Memory B cell (primary cell): ENCODE measurements around the gene C17orf100.
A peak's percentile ranks its signal among the peaks of the same experiment; 100 is the strongest.

Experiments
- ATAC-seq: fragments of 150-1000 bp; cut with Tn5 transposase; 2 replicates; pipeline ENCODE4 v1.10.0; 2021; ENCODE audit warnings: low read depth, mild to moderate bottlenecking, moderate library complexity
- DNase-seq, 2 donors: peaks; one replicate each; pipeline ENCODE4 v3.0.0; 2022; ENCODE audit warnings: low spot score in 2 of 2
- H3K27ac Mint-ChIP-seq: one replicate; pipeline ENCODE4 v1.8.0; 2022; ENCODE audit warnings: mild to moderate bottlenecking, moderate library complexity, mixed read lengths
- H3K27me3 Mint-ChIP-seq: one replicate; pipeline ENCODE4 v1.8.0; 2022; ENCODE audit warnings: mixed read lengths
- H3K36me3 Mint-ChIP-seq: one replicate; pipeline ENCODE4 v1.8.0; 2022; ENCODE audit warnings: mild to moderate bottlenecking, mixed read lengths
- H3K4me1 Mint-ChIP-seq: one replicate; pipeline ENCODE4 v1.8.0; 2022; ENCODE audit warnings: mixed read lengths
- H3K4me3 Mint-ChIP-seq: one replicate; pipeline ENCODE4 v1.8.0; 2022; ENCODE audit warnings: mild to moderate bottlenecking, moderate library complexity, mixed read lengths
- H3K9me3 Mint-ChIP-seq: one replicate; pipeline ENCODE4 v1.8.0; 2022; ENCODE audit warnings: mixed read lengths

The C17orf100 gene

DNA sequence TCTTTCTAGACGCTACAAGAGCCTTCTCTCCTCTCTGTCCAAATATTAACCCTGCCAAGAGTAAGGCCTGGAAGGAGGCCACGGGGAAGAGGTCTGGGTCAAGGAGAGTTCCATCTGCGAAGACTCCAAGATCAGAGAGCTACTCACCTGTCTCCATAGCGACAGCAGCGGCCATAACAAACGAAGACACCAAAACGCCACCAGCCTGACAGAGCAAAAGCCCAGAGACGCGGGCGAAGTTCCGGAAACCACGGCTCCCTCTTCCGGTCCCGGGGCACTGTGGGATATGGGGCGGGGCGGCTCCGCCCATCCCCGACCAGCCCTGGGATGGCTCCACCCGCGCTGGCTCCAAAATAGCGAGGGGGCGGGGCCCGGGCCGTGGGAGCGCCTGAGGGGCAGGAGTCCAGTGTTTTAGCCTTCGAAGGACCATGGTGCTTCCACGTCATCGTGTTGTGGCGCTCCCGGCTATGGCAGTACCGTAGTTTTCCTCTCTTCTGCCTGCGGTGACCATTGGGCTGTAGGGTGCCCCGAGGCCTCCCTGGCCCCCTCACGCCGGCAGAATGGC is at the start of gene C17orf100, which contains the start of gene MED31:
C17orf100 (plus strand) TSS at position 409 of the 565 bp plus-strand sequence; CDS start at position 561, 152 bp downstream.
MED31 (minus strand) TSS at position 252 of the 565 bp plus-strand sequence; CDS start at position 175, 77 bp downstream.
- H3K27ac Mint-ChIP-seq: peak within 1 kb of the TSS; percentile 99
- DNase-seq (peak; percentile 87 to 90), ATAC-seq (peak; percentile 84)
- peaks cover 13% of the 10 kb centered on the region for H3K36me3 Mint-ChIP-seq
- H3K4me3 Mint-ChIP-seq: peak within 1 kb of the TSS; percentile 94
- H3K27me3 Mint-ChIP-seq: no peaks in the 10 kb centered on the region
- H3K9me3 Mint-ChIP-seq: no peaks in the 10 kb centered on the region
- peaks cover 50% of the 10 kb centered on the region for H3K4me1 Mint-ChIP-seq

DNA sequence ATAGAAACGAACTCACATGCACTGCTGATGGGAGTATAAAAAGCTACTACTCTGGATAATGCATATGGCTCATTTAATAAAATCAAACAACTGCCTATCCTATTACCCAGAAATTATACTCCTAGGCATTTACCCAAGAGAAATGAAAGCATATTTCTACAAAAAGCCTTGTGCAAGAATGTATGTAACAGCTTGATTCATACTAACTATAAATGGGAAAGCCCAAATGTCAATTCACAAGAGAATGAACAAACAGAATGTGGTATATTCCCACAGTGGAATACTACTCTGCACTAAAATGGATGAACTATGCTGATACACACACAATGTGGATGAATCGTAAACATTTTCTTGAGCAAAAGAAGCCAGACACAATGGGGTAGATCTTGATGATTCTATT is 49.4 kb upstream of the C17orf100 start:
- ATAC-seq (no peak), DNase-seq (no peak)
- Mint-ChIP-seq H3K27me3 (no peaks in the 10 kb centered on the region), H3K4me3 (no peak overlapping the region), H3K36me3 (peaks cover 24% of the 10 kb centered on the region), H3K9me3 (no peaks in the 10 kb centered on the region), H3K27ac (no peak overlapping the region), H3K4me1 (peaks cover 9% of the 10 kb centered on the region)

DNA sequence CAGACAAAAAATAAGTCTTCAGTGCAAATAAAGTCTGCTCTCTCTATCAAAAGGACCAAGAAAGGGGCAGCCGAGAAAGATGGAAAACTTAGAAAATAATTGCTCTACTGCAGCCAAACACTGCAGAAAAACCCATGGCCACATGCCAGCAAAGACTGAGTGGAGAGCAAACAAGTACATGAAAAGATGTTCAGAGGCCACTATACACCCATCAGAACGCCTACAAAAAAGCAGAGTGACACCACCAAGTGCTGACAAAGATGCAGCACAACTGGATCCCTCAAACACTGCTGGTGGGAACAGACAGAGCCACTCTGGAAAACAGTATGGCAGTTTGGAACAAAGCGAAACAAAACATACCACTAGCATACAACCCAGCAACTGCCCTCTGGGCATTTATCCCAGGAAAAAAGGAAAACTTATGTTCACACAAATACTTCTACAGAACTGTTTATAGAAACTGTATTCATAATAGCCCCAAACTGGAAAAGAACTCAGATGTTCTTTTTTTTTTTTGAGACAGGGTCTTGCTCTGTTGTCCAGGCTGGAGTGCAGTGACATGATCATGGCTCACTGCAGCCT is 47.7 kb upstream of the C17orf100 start:
- no peaks in the 10 kb centered on the region for H3K27me3 Mint-ChIP-seq
- DNase-seq (no peak), ATAC-seq (no peak)
- H3K4me1 Mint-ChIP-seq: peaks cover 9% of the 10 kb centered on the region
- H3K27ac Mint-ChIP-seq: peak overlapping the region; percentile 14
- H3K36me3 Mint-ChIP-seq: peaks cover 24% of the 10 kb centered on the region
- H3K4me3 Mint-ChIP-seq: no peak overlapping the region
- H3K9me3 Mint-ChIP-seq: no peaks in the 10 kb centered on the region

DNA sequence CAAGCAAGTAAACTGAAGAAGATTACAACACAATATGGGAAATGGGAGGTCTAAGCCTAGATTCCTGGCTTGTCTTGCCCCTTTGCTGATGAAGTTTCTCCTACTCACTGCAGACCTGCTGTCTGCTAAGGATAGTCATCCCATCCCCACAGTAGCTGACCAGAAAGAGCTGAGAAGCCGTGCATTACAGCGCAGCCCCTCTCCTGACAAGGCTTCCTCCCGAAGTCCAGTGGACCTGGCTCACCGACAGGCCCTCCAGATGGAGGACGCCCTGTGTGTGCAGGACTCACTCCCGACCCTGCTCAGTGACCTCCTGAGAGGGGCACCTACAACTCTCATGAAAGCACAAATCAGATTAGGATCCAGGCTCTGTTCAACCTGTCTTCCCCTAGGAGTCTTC is 46.4 kb upstream of the C17orf100 start:
- H3K36me3 Mint-ChIP-seq: peaks cover 26% of the 10 kb centered on the region

DNA sequence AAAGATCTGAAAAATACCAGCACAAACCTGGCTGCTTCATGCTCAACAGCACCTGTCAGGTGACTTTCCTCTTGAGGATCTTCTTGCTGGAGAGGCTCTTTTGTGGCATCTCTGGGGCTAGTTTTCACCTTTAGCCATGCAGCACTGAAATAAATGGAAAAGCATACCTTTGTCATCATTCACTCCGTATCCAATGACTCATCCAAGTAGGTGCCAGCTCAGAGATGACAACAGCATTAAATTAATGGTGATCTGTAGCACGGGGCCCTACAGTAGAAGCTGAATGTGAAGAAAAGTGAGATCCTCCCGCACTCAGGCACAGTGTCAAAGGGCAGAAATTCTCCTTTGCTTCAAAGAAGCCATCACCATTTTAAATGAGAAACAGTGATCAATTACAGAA is 43.2 kb upstream of the C17orf100 start:
- peaks cover 16% of the 10 kb centered on the region for H3K36me3 Mint-ChIP-seq
- ATAC-seq (no peak), DNase-seq (no peak)
- H3K27me3 Mint-ChIP-seq: no peaks in the 10 kb centered on the region
- no peak overlapping the region for H3K27ac Mint-ChIP-seq
- H3K4me1 Mint-ChIP-seq: no peaks in the 10 kb centered on the region
- H3K4me3 Mint-ChIP-seq: no peak overlapping the region
- H3K9me3 Mint-ChIP-seq: no peaks in the 10 kb centered on the region

More for the DNA sequence above, 46.4 kb upstream of the C17orf100 start:
- ATAC-seq (no peak), DNase-seq (no peak)
- H3K27me3 Mint-ChIP-seq: no peaks in the 10 kb centered on the region
- no peak overlapping the region for H3K4me3 Mint-ChIP-seq
- H3K27ac Mint-ChIP-seq: no peak overlapping the region
- peaks cover under 1% of the 10 kb centered on the region for H3K4me1 Mint-ChIP-seq
- no peaks in the 10 kb centered on the region for H3K9me3 Mint-ChIP-seq

DNA sequence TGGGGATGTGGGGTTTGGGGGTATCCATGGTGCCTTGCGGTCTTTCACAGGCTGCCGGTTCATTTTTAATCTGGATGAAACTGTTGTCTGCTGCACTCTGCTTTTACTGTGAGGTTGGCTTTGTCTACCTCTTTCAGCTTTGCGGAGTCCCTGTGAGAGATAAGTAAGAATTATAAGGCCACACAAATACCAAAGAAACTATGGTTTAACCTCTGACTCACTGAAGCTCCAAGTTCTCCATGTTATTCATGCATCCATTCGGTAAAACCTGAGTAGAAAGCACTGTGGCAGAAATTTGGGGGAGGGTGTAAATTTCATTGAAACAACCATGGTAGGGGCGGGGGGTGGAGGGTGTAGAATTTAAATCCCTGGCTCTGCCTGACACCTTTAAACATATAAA is 41.6 kb upstream of the C17orf100 start:
- DNase-seq: no peak
- Mint-ChIP-seq H3K36me3 (peaks cover 23% of the 10 kb centered on the region), H3K27ac (no peak overlapping the region), H3K4me1 (no peaks in the 10 kb centered on the region), H3K9me3 (no peaks in the 10 kb centered on the region), H3K4me3 (no peak overlapping the region), H3K27me3 (no peaks in the 10 kb centered on the region)
- ATAC-seq: no peak

DNA sequence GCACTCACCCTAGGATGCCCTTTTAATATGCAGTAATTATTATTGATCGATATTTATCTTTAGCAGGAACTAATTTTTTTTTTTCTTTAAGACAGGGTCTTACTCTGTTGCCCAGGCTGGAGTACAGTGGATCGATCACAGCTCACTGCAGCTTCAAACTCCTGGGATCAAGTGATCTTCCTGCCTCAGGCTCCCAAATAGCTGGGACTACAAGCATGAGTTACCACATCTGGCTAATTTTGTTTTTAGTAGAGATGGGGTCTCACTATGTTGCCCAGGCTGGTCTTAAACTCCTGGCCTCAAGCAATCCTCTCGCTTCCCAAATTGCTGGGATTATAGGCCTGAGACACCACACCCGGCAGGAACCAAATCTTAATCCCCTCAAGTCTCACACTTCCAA is 40.3 kb upstream of the C17orf100 start:
- ATAC-seq (no peak), DNase-seq (no peak)
- Mint-ChIP-seq H3K9me3 (no peaks in the 10 kb centered on the region), H3K27ac (no peak overlapping the region), H3K27me3 (no peaks in the 10 kb centered on the region), H3K4me1 (no peaks in the 10 kb centered on the region), H3K36me3 (peaks cover 17% of the 10 kb centered on the region), H3K4me3 (no peak overlapping the region)

DNA sequence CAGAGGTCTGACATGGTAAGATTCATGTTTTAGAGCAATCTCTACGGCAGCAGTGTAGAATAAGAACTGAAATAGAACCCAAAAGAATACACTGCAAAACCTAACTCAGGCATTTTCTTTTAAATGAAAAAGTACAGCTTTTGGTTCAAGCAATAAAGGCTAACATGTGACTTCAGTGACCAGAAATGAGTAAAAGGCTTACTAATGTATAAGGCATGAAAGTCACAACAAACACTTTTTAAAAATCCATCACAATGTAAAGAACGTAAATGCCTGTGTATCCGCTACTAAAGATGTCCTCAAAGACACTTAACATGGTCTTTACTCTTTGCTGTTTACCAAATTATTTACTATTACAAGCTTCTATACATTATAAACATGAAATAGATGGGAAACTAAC is 27.6 kb upstream of the C17orf100 start:
- ATAC-seq (no peak), DNase-seq (no peak)
- Mint-ChIP-seq H3K9me3 (no peaks in the 10 kb centered on the region), H3K4me3 (no peak overlapping the region), H3K27ac (no peak overlapping the region), H3K27me3 (no peaks in the 10 kb centered on the region), H3K4me1 (no peaks in the 10 kb centered on the region), H3K36me3 (peaks cover 14% of the 10 kb centered on the region)

DNA sequence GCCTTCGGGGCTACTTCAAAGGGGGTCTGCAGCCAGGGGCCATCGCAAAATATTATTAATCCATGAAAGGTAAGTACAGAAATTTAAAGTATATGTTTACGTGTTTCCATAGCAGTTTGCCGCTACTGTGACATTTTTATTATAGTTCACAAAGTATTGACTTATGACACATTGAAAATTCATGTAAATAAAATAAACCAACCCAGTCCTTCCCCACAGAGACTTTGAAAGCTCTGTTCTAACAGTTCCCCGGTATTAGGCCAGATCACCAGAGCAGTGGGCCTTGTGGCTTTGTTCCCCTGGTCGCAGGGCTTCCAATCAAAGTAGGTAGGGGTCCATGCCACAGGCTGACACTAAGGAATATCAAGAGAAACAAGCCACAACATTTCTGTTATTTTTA is 24.9 kb upstream of the C17orf100 start:
- DNase-seq (no peak), ATAC-seq (no peak)
- peaks cover 6% of the 10 kb centered on the region for H3K4me1 Mint-ChIP-seq
- no peak overlapping the region for H3K4me3 Mint-ChIP-seq
- no peaks in the 10 kb centered on the region for H3K9me3 Mint-ChIP-seq
- H3K27me3 Mint-ChIP-seq: no peaks in the 10 kb centered on the region
- peaks cover 19% of the 10 kb centered on the region for H3K36me3 Mint-ChIP-seq
- no peak overlapping the region for H3K27ac Mint-ChIP-seq

DNA sequence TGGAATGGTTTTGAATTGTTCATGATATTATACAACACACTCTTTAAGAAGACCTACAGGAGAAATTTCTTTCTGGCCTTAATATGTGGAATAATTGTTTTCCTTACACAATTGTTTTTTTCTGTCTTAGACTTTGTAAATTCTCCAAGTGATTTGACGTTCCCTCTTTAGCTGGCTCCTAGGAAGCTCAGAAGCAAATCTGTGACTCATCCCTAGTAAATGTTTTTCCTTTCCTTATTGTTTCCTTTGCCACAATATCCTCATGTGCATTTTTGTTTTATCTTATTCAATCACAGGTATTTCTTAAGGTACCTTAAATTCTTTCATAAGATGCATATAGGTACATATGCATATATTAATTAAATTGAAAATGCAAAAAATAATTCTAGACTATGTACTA is 24.5 kb upstream of the C17orf100 start:
- no peaks in the 10 kb centered on the region for H3K27me3 Mint-ChIP-seq
- H3K4me1 Mint-ChIP-seq: peaks cover 6% of the 10 kb centered on the region
- no peak for DNase-seq
- H3K9me3 Mint-ChIP-seq: no peaks in the 10 kb centered on the region
- H3K4me3 Mint-ChIP-seq: no peak overlapping the region
- no peak for ATAC-seq
- H3K27ac Mint-ChIP-seq: no peak overlapping the region
- H3K36me3 Mint-ChIP-seq: peaks cover 19% of the 10 kb centered on the region

DNA sequence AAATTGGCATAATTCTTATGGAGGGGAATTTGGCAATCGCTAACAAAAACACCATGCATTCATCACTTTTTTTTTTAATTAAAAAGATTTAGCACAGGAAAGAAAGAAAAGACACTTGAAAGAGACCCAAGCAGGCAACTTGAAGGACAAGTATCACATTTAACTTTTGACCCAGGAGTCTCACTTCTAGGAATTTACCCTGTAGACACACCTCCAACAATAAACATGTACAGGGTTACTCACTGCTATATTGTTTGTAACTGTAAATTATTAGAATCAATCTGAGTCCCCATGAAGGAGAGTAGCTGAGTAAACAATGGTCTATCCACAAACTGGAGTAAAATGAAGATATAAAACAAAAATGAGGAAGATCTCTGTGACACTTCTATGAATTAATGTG is 21.2 kb upstream of the C17orf100 start:
- Mint-ChIP-seq H3K9me3 (peaks cover 1% of the 10 kb centered on the region), H3K4me3 (no peak overlapping the region), H3K36me3 (peaks cover 37% of the 10 kb centered on the region), H3K27me3 (no peaks in the 10 kb centered on the region), H3K4me1 (peaks cover 6% of the 10 kb centered on the region), H3K27ac (no peak overlapping the region)
- ATAC-seq: no peak
- DNase-seq: no peak

DNA sequence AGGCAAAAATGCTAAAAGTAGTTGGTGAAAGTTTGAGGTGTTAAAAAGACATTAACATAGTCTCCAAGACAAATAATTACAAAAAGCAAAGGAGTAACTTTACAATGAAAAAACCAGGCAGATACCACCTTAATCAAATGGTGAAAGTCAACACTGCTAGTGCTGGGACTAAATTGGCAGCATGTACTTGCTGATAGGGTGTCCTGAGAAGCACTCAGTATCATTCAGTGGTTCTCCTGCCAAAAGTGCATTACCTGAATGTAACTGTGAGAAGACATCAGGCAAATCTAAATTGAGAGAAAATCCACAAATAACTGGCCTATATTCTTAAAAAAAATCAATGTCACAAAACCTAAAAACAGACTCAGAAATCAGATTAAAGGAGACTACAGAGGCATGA is 19.0 kb upstream of the C17orf100 start:
- DNase-seq: no peak
- no peak for ATAC-seq
- no peaks in the 10 kb centered on the region for H3K27me3 Mint-ChIP-seq
- H3K4me1 Mint-ChIP-seq: peaks cover 6% of the 10 kb centered on the region
- H3K9me3 Mint-ChIP-seq: peaks cover 1% of the 10 kb centered on the region
- H3K36me3 Mint-ChIP-seq: peaks cover 35% of the 10 kb centered on the region
- no peak overlapping the region for H3K27ac Mint-ChIP-seq
- no peak overlapping the region for H3K4me3 Mint-ChIP-seq

DNA sequence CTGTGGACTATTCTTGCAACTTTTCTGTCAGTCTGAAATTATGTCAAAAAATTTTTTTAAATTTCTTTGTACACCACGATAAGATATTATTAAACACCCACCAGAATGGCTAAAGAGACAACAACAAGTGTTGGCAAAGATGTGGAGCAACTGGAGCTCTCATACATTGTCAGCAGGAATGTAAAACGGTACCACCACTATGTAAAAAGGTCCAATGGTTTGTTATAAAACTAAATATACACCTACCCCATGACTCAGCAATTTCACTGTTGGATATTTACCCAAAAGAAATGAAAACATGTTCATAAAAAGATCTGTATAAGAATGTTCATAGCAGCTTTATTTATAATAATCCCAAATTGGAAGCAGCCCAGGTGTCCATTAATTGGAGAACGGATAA is 18.3 kb upstream of the C17orf100 start:
- peaks cover 12% of the 10 kb centered on the region for H3K4me1 Mint-ChIP-seq
- DNase-seq (no peak), ATAC-seq (no peak)
- H3K4me3 Mint-ChIP-seq: no peak overlapping the region
- H3K36me3 Mint-ChIP-seq: peaks cover 32% of the 10 kb centered on the region
- H3K9me3 Mint-ChIP-seq: peaks cover 1% of the 10 kb centered on the region
- no peaks in the 10 kb centered on the region for H3K27me3 Mint-ChIP-seq
- no peak overlapping the region for H3K27ac Mint-ChIP-seq

DNA sequence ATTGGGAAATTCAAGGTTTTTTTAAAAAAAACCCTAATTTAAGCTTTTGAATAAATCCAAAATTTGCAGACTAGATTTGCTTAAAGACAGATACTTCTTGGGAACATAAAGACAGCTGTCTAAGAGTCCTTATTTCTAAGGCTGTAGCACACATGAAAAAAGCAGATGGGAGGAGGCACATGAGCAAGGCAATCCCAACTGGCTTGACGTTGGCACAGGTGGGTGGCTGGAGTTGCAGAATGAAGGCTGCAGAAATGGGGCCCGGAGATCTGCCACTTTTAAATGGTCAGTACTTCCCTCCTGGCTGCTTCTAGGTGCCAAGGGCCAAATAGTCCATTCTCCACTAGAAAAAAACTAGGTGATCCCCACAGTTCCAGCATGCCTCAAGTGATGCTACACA is 15.5 kb upstream of the C17orf100 start:
- Mint-ChIP-seq H3K27me3 (no peaks in the 10 kb centered on the region), H3K4me3 (no peak overlapping the region), H3K36me3 (peaks cover 23% of the 10 kb centered on the region), H3K9me3 (peaks cover 1% of the 10 kb centered on the region), H3K4me1 (peaks cover 24% of the 10 kb centered on the region), H3K27ac (no peak overlapping the region)
- ATAC-seq: no peak
- no peak for DNase-seq
